ENCODE data around the gene NOTCH1.

Gene NOTCH1

GRCh38 chr9:136517012-136517743, 28.7 kb downstream of the NOTCH1 start:
- TF ChIP-seq ZFX (IDR thresholded peaks at IDR 0.05) (no peak), CTCF (conservative IDR thresholded peaks at IDR 0.05) (no peak)
- no peak overlapping the region for H3K27ac ChIP-seq

DNA sequence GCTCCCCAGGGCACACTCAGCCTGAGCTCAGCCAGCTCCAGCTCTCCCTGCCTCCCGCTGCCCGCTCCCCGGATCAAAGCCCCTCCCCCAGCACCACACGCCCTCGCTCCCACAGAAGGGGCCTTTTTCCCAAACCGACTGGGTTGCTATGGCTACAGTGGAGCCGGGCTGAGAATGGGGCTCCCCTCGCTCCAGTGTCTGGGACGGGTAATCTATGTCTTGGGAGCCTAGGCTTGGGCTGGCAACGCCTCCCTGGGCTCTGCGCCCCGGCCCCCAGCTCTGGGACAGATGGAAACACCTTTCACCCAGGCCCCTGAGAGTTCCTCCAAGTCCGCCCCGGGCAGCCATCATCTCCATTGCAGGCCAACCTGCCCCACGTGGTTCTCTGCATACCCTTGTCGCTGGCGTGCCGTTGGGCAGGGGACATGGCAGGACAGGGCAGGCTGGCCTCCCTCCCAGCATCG, 29.6 kb downstream of the NOTCH1 start:
- no peak for TF ChIP-seq ZFX (IDR thresholded peaks at IDR 0.05)
- TF ChIP-seq CTCF (conservative IDR thresholded peaks at IDR 0.05): no peak

DNA sequence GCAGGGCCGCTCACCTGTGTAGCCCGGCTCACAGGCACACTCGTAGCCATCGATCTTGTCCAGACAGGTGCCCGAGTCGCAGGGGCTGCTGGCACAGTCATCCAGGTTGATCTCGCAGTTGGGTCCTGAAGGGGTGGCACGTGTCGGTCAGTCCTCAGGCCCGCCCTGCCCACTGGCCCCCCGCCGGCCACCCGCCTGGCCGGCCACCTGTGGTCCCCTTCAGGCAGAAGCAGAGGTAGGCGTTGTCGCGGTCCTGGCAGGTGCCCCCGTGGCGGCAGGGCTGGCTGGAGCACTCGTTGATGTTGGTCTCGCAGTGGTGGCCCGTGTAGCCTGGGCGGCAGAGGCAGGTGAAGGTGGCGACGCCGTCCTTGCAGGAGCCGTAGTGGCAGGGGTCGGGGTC, 30.6 kb downstream of the NOTCH1 start:
- H3K27ac ChIP-seq: no peak overlapping the region
- no peak for TF ChIP-seq ZFX (IDR thresholded peaks at IDR 0.05)

More for the DNA sequence above, 29.6 kb downstream of the NOTCH1 start:
- H3K27ac ChIP-seq: no peak overlapping the region

DNA sequence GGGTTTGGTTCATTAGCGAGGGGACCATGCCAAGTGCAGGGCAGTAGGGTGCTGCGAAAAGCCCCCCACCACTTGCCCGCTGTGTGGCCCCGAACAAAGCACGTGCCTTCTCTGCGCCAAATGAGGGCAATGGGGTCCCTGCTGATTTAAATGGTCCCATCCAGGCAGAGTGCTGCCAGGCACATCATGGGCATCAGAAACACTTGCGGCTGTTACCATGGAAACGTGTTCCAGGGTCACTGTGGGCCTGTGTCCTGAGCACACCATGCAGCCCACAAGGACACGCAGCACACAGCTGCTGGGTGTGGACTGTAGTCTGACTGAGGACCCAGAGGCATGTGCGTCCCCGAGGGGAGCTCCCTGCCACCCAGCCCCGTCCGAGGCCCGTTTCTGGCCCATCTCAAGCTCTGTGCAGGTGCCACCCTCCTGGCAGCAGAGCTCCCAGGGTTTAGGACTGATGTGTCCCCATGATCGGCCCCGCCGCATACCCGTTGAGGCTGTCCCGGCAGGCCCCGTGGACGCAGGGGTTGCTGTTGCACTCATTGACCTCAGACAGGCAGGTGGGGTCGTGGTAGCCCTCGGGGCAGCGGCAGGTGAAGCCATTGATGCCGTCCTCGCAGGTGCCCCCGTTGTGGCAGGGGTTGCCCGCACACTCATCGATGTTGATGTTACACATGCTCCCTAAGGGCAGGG, 31.7 kb downstream of the NOTCH1 start:
- TF ChIP-seq ZFX (IDR thresholded peaks at IDR 0.05): no peak
- TF ChIP-seq CTCF (conservative IDR thresholded peaks at IDR 0.05): no peak
- H3K27ac ChIP-seq: no peak overlapping the region

DNA sequence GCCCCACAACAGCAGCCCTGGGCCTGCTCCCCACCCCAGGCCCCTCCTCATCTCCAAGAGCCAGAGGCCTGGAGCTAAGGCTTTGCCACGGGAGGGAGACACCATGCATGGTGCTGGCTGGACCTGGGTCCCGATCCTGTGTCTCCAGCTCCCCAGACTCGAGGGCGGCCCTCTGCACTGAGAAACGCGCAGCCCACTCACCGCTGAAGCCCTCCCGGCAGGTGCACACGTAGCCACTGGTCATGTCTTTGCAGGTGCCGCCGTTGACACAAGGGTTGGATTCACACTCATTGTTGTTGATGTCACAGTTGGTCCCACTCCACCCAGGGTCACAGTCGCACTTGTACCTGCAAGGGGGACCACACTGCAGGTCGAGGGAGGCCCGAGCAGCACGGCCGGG, 32.7 kb downstream of the NOTCH1 start:
- TF ChIP-seq CTCF (conservative IDR thresholded peaks at IDR 0.05): no peak
- TF ChIP-seq ZFX (IDR thresholded peaks at IDR 0.05): no peak
- no peak overlapping the region for H3K27ac ChIP-seq

DNA sequence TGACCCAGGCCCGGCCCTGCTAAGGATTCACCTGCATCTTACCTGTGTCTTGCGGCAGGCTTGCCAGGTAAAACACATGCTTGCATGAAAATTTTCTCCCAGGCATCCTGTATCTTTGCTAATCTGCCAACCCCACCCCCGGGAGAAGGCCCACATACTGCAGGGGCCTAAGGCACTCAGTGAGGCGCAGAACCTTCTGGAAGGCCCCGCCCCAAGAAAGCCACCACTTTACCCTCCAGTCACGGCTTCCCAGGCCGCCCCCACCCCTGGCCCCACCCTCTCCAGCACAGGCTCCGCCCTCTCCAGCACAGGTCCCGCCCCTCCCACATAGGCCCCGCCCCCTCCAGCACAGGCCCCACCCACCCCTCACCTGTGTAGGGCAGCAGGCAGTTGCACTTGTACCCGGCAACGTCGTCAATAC, 33.2 kb downstream of the NOTCH1 start:
- H3K27ac ChIP-seq: no peak overlapping the region
- TF ChIP-seq ZFX (IDR thresholded peaks at IDR 0.05): no peak
- TF ChIP-seq CTCF (conservative IDR thresholded peaks at IDR 0.05): no peak

DNA sequence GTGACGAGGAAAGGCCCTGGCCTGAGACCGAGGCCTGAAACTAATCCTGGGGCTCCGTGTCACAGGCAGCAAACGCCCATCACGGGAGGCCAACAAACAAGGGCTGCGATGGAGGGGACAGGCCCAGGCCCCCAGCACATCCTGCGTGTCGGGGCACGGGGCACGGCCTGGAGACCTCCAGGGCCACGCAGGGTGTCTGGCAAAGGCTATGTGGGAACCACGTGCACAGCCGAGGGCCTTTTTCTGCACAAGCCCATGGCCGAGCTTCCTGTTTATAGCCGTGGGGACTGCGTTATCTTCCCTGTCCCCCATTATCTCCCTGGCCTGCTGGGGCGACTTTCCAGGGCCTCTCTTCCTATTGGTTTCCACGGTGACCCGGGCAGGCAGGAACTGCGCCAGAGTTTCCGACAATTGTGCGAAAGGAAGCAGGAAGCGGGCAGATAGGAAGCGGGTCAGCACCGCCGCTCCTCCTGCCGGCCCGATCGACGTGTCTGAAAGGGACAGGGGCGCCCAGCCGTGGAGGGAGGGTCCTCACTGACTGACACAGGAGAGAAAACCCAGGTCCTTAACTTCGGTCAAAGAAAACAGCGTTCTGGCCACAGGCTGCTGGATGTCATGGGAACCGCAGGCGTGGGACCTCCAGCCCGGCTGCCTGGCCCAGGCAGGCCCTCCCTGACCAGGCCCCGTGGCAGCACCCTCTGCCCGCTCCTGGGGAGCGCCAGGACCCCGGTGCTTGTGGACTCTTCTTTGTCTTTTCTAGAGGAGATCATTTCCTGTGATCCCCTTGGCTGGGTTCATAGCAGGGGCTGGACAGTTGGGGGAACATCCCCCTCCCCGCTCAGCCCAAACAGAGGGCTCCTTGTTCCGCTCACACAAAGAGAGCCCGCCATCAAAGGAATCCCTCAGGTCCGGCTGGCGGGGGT, 33.9 kb downstream of the NOTCH1 start:
- H3K27ac ChIP-seq: no peak overlapping the region
- TF ChIP-seq ZFX (IDR thresholded peaks at IDR 0.05) (no peak), CTCF (conservative IDR thresholded peaks at IDR 0.05) (no peak)

Measured in C4-2B (cell line).